HTR-8/SVneo (cell line): ENCODE measurements around the gene OLFML2A.
"Not testable (repeated sequence)": the region's sequence is repeated elsewhere in the genome, so short reads cannot be mapped to it uniquely, and the experiment has no call there.

ENCODE experiments used
- DNase-seq: peaks from one replicate; pipeline ENCODE4 v3.0.0; 2011; ENCODE audit warnings: low spot score, mixed read lengths; ENCODE audit not compliant: insufficient read length
- FAIRE-seq: peaks from 2 replicates; lab custom pipeline; 2011; peaks lifted over from hg19 to GRCh38; lab: Jason Lieb, UNC

Gene OLFML2A

DNA sequence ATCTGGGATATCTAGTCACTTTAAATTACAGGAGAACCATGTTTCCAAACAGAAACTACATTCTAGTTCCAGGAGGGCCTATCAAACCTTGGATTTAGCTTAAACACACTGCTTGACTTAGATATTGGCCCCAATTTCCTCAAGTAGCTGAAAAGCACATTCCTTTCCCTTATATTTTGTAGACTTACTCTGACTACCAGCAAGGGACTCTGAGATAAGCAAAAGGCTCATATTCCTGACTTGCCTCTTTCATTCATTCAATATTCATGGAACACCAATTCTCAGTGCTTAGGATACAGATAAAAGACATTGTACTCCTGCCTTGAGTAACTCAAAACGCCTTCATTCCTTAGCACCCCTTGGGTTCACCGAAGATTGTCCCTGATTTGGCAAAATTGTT lies 17.6 kb upstream of the OLFML2A start:
- no peak for DNase-seq
- no peak for FAIRE-seq

DNA sequence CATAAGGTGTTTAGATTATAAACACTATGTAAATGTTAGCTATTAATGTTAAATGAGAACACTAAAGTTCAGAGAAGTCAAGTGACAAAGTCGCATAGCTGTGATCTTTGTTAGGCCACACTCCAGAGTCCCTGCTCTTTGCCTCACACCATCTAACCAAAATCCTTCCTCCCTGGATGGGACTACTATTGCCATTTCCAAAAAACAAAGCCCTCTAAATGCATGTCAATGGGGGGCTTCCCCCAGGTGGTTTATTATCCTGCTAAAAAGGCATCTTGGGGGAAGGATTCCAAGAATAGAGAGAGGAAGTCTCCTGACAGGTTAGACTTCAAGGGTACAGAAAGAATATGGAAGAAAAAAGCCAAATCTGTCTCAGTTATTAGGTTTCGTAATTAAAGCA lies 16.2 kb upstream of the OLFML2A start:
- DNase-seq (no peak), FAIRE-seq (no peak)

DNA sequence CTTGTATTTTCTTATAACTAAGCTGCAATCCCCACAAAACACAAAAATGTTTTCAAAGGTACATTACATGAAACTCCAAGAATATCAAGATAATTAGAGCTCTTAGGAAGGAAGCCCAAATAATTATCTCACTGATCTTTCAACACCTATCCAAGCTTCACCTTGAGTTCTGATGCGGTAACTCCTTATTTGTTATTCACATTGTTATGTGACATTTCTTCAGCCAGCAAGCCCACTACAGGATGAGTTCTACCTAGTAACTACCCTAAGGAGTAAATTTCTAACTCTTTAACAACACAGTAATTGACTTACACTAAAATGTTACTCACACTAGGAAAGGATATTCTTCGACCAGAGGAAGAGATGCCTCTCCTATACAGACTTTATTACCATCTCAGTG lies 15.7 kb upstream of the OLFML2A start:
- FAIRE-seq, result no peak
- no peak for DNase-seq

DNA sequence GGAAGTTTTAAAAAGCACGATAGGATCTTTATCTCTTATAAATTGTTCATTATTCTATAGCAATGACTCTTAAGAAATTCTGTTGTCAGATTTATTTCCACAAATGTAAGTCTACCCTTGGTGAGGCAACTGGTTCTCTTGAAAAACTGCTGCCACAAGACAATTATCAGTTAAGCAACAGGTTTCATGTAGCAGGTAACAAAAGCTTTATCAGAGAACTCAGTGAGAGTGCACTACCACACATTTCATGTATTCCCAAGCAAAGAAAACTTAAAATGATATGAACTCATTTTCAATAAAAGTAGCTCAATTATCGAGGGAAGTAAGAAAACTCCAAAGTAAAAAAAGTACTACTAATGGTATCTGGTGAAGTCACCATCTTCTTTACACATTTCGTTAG lies 15.2 kb upstream of the OLFML2A start:
- FAIRE-seq (no peak), DNase-seq (no peak)

DNA sequence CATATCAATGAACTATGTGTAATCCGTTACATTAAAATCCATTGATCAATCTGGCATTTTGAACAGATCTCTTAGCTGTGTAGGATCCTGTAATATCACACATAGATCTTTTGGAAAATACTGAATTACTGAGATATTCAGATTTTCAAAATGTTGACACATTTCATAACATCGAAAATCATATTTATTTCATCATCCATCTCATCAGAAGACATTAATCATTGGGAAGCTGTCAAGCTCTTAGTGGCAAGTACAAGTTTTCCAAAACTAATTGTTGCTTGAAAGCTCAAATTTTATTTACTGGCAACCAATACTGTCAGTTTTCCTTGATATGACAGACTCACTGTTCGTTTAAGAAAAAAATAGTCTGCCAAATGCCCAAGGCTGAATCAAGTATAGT lies 14.3 kb upstream of the OLFML2A start:
- FAIRE-seq (no peak), DNase-seq (no peak)

DNA sequence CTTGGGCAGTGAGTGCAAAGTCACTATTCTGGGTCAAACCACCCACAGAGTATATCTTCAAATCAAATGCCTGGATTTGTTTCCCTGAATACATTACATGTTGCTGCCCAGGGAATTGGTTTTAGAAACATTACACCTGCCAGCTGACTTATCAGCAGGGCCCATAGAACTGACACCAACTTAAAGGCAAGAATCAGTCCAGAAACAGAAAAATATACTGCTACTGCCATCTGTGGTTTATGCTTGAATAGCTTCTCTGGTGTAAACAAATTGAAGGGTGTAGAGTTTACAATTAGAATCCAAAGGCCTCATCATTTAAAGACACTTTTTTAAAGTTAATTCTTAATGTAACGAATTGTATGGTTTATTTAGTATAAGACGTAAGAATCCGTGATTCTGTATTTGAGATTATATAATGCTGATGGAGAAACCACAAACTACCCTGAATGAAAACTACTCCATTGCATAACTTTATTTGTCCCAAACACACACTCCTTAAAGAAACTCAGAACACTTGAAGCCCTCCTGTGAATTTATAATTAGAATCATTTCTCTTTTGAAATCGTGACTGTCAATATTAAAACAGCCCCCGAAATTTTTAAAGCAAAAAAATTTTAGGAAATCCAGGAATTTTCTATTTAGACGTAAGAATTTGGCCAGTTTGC lies 12.0 kb upstream of the OLFML2A start:
- no peak for DNase-seq
- no peak for FAIRE-seq

DNA sequence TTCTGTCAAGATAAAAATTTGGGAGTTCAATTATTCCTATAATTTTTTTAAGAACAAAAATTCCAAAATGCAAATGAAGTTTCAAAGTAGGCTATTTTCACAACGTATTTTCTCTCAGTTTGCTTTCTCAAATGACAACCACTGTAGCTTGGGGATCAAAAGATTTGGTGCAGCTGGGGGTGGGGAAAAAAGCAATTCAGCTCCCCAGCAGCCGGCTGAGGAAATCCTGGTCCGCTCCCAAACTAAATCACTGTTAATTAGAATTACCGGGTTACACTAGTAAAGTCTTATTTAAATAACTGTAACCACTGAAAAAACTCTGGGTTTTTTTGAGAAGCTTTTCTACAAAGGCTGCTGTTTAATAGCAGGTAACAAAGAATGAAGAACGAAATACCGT lies 11.5 kb upstream of the OLFML2A start:
- FAIRE-seq (no peak), DNase-seq (no peak)

DNA sequence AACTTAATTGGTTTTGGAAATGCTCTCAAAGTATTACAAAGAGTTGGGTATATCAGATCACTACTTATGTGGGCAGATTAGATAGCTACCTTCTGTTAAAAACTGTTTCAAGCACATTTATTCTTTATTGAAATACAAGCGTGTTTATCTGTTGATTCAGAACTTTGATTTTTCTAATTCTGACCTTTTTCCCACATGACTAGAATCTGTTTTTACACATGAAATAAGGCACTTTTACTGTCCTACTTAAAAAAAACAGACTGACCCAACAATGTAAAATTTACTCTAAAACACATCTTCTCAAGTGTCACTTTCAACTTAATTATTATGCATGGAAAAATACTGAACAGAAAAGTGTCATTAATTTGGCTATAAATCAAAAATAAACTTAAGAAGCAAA lies 10.6 kb upstream of the OLFML2A start:
- FAIRE-seq, result no peak
- no peak for DNase-seq

DNA sequence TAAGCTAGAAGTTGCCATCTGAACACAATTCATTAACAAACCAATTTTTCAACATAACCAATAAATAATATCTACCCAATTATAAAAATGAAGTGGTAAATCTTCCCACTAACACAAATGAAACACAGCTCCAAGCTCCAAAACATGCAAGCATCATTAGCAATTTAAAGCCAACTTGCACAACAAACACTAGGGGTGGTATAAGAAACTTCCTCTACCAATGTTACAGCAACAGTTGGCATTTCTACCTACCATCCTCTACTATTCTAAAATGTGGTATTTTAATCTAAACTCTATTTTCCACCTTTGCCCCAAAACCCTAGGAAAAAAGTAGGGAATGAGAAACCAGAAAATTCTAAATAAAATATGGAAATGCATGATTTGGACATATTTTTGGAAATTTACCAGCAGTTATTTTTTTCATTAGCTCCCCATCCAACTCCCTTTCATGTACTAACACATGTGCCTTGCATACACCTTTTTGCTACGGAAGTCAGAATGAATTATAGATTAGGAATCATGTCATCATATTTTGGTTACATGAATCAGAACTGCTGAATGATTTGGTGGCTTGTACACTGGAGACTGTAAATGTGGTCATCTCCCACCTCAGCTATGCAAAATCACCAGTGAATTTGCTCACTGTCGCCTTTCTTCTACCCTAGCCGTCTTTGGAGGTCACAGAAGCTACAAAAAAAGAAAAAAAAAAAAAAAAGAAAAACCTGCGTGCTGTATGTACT lies 9.9 kb upstream of the OLFML2A start:
- FAIRE-seq (no peak), DNase-seq (no peak)

DNA sequence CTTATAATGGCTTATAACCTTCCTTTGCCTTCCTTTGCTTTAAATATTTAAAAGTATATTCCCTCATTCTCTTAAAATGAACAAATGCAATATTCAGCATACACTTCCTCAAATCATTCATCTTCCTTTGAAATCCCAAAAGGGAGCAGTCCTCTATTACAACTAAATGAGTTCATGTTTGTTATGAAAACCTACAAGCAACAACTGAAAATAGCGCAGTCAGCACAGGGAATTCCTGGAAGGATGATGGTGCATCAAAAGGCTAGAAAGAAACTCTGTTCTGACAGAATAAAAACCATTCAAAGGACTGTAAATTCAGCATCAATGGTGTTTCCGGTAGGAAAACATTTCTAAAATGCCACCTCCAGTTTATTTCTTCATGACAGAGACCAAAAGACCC lies 9.1 kb upstream of the OLFML2A start:
- DNase-seq (no peak), FAIRE-seq (no peak)

DNA sequence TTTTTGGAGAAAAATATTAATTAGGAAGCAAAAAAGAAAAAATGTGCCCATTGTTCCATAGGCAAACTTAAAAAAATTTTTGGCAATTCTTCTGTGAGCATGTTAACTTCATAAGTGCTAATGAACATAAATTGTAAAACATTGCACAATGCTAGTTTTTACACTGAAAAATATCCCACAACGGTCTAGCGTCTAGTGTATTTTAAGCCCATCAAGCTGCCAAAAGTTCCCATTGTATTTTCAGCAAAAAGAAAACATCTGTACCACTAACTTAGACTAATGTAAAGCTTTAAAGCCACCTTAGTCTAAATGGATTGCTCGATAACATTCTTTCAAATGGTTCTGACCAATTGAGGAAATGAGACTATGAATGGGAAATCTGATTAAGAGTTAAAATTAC lies 8.6 kb upstream of the OLFML2A start:
- FAIRE-seq, result no peak

DNA sequence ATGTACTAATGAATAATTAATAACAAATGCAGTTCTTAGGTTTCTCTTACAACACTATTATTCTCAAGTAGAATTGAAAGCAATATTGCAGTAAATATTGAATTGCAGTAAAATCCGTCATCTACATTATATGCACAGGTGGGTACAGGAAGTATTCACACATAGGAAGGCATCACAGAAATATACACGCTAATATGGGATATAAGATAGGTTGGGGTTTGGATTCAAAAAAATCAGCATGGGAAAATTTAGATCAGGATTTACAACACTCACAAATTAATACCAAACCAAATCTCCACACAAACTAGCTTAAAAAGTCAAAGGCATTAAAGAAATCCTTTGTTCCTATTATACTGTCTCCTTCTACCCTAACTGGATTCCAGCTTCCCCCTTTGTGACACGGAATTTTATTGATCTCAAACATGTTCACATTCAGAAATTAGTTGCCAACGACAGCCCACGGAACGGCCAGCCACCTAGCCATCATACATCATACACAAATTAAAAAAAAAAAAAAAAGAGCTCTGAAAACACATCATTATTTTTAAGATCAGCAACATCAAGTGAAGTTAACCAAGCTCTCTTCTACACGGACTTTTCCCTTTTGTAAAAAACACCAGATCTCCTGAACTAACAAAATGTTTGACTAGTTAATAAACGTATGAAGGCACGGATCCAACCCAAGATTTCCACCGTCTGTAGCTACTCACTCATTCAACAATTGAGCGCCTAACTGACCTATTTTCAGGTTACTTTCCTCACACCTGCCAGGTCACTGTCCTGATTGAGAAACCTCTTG lies 8.0 kb upstream of the OLFML2A start:
- no peak for FAIRE-seq
- DNase-seq, result no peak

More for the DNA sequence above, 8.6 kb upstream of the OLFML2A start:
- no peak for DNase-seq

DNA sequence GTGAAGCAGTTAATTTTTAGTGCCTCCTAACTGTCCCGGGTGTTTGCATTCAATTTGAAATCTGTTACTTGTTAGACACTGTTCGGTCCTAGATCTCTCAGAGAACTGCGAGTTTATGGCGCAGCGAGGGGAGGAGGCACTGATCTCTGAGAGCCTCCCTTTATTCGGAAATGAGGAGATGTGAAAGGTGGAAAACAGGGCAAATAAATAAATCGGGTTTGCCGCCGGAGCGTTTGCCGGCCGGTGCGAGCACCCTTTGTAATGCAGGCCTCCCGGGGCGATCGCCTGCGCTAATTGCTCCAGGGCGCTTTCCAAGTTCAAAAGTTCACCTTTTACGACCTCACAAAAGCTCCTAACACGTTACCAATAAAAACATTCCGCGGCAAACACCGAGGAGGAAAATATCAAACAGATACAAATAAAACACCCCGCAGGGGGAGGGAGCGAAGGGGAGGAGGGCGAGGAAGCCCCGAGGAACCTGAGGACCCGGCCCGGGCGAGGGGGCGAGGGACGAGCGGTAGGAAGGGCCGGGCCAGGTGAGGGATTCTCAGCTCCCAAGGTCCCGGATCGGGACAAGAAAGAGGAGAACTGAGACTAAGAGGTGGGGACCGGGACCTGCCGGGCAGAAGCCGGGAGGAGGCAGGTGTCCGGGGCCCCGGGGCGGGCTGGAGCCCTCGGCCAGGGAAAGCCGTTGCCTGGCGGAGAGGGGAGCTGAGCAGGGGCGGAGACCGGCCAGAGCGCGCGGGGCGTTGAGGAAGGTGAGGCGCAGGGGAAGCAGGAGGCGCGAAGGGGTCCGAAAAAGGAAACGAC lies 7.2 kb upstream of the OLFML2A start:
- DNase-seq (no peak), FAIRE-seq (no peak)

DNA sequence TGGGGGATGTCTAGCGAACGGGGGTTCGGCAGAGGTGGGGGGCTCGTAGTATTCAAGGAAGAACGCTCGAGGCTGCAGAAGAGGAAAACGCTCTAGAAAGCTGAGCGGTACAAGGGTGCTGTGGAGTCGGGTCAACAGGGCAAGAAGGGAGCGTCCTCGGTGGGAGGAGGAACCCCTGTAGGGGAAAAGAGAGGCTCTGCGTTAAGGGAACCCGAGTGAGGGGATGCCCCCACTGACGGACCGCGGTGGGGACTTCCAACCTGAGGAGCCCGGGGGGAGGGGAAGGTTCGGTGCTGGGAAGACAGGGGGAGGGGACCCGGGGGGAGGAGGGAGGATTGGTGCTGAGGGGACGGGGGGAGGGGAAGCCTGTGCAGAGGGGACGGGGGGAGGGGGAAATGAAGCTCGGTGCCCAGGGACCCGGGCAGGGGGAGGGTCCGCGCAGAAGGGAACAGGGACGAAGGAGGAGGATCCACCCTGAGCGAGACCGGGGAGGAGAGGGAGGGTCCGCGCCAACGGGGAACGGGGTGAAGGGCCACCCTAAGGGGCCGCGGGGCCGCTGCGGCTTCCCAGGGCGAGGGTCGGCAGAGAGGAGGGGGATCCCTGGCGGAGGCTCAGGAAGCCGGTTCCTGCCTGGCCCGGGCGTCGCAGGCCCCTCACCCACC lies 6.4 kb upstream of the OLFML2A start:
- DNase-seq (no peak), FAIRE-seq (no peak)

DNA sequence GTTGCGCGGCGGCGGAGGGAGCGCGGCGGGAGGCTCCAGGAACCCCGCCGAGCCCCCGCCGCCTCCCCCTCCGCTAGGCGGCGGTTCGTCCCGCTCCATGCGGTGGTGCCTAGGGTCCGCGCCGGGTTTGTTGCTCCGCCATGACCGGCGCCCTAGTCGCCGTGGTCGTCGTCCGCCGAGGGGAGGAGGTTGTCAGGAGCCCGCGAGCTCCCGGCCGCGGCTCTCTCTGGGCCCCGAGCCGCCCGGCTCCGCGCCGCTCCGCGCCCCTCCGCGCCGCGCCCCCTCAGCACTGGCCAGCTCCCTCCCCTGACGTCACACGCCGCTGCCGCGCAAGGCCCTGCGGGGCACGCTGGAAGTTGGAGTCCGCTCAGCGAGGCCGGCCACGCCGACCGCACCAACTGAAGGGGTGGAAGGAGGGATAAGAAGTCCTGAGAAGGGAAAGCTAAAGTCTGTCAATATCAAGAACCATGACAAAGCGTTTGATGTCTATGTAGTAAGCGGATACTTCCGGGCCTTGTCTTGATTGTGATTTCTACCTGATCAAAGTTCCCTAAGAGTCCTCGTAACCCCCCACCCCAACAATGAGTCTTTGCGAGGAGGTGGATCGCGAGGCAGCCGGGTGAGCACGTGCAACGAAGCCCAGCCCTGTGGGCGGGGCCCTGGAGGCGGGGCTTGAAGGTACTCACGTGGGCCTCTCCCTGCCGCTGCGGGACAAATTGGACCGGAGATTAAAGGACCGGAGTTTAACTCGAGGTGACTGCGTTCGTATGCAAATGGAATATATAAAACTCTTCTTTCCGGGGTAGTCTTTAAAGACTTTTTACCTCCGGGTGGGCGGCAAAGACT lies 5.7 kb upstream of the OLFML2A start, which contains the start of gene NR6A1:
NR6A1 (minus strand) TSS at position 291 of the 846 bp plus-strand sequence.
- peak; percentile 77 for FAIRE-seq
- peak; percentile 94 for DNase-seq

DNA sequence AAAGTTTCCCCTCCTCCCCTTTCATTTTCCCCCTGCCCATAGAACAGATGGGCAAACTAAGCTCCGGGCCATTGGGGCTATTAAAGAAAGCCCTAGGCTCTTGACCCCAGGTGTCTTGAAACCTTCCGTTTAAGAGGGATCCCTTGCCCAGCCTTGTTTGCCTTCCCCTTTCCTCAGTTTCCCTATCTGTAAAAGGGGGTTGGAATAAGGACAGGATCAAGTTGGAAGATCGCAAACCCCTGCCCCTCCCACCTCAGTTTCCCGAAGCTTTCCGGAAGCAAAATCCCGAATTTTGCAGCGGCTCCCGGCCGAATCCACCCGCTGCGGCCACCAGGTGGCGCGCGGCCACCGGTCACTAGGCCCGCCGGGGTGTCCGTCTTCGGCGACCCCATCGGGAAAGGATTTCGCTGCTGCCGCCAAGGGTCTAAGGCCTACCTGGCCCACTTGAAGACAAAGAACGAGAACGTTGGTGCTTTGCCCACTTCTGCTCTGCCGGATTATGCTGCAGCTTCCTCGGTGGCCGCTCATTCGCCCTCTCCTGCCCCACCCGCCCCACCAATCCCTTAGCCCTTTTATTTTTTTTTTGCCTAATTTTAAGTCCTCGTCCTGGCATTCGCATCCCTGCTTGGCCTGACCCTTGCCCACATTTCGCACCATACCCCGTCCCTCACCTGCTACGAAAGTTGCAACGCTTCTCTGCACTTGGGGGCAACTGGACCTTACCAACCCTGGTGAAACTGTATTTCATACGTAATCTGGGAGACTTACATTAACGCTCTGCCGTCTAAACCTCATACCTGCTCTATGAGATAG lies 4.9 kb upstream of the OLFML2A start:
- DNase-seq (no peak), FAIRE-seq (no peak)

DNA sequence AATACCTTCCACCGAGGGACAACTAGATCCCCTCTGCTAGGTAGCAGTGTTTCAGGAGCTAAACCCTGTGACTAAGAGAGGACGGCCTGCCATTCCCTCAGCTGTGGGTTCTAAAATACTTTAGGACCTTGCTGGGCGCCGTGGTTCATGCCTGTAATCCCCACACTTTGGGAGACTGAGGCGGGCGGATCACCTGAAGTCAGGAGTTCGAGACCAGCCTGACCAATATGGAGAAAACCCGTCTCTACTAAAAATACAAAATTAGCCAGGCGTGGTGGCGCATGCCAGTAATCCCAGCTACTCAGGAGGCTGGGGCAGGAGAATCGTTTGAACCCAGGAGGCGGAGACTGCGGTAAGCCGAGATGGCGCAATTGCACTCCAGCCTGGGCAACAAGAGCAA lies 4.1 kb upstream of the OLFML2A start:
- not testable (repeated sequence) for DNase-seq, FAIRE-seq

DNA sequence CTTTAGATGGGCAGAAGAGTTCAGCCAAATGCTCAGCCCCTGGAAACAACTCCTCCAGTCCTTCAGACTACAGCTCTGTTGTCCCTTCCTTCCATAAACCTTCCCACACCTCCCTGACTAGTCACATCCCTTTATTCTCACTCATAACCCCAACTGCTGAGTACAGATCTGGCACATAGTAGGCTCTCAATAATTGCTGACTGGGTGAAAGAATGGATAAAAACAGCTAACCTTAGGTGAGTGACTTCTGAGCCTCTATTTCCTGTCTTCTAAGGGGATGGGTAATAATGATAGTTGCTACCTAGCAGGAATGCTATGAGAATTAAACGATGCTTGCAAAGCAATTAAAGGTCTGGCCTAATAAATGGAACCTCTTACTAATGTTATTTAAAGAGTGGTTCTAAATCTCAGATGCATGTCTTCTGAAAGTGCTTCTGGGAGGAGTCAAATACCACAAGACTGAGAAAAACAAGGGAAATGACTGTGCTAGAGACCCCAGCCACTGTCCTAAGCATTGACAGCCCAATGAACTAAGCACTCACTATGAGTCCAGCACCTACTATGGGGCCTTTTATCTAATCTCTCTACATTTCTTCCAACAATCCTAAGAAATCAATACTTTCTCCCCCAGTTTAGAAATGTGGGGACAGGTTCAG lies 3.3 kb upstream of the OLFML2A start:
- no peak for DNase-seq
- no peak for FAIRE-seq
